ENCODE results near the gene ITPK1. TPM values are rescaled to one million over a fixed set of nuclear protein-coding genes. Genes with fewer than 3 reads are reported as not detected.

ITPK1 gene
- polyA plus RNA-seq, 1 of the 3 experiments (the other 2 are of a cell fraction) = 23.2 TPM

- TF ChIP-seq, protein P1, sequence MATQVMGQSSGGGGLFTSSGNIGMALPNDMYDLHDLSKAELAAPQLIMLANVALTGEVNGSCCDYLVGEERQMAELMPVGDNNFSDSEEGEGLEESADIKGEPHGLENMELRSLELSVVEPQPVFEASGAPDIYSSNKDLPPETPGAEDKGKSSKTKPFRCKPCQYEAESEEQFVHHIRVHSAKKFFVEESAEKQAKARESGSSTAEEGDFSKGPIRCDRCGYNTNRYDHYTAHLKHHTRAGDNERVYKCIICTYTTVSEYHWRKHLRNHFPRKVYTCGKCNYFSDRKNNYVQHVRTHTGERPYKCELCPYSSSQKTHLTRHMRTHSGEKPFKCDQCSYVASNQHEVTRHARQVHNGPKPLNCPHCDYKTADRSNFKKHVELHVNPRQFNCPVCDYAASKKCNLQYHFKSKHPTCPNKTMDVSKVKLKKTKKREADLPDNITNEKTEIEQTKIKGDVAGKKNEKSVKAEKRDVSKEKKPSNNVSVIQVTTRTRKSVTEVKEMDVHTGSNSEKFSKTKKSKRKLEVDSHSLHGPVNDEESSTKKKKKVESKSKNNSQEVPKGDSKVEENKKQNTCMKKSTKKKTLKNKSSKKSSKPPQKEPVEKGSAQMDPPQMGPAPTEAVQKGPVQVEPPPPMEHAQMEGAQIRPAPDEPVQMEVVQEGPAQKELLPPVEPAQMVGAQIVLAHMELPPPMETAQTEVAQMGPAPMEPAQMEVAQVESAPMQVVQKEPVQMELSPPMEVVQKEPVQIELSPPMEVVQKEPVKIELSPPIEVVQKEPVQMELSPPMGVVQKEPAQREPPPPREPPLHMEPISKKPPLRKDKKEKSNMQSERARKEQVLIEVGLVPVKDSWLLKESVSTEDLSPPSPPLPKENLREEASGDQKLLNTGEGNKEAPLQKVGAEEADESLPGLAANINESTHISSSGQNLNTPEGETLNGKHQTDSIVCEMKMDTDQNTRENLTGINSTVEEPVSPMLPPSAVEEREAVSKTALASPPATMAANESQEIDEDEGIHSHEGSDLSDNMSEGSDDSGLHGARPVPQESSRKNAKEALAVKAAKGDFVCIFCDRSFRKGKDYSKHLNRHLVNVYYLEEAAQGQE (IDR thresholded peaks at IDR 0.05; ENCODE audit: low read depth, low read length) = no peak
Measured at GRCh38 chr14:93005838-93006237, 109.9 kb downstream of the ITPK1 start (continued).

DNA sequence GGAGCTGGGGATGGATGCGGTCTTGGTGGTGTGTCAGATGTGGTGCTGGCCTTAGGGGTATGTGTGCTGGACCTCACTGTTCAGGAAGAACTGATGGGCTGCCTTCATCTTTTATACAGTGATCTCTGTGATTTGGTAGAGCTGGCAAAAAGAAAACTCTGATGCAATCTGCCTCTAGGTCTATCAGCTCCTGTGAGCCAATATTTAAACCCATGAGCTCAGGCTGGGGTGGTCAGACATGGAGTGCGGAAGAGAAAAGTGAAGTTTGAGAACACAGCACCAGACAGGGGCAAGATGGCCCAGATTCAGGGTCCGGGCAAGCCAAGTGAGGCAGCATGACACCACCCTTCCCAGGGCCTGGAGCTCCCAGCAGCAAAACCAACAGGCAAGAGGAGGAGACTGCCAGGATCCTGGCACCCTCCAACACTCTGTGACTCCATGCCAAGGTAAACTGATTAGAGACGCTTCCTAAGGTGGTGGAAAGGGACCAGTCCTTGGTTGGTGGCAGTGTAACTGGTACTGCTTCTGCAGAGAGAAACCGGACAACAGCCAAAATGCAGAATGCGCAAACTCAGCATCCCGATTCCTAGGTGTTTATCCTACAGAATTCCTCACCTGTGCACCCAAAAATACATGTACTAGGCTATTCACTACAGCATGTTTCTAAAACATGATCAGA lies 110.5 kb downstream of the ITPK1 start:
- Histone ChIP-seq H3K9ac (no peak overlapping the region), H3K4me2 (no peak overlapping the region), H2AFZ (ENCODE audit: low read depth) (no peak overlapping the region), H3K27ac (ENCODE audit: low read depth in 2 of 2, low read length in 1 of 2) (peak overlapping the region in 1 of 2 experiments; percentile 98; a peak in 1 of 4 replicates), H3K36me3 (replicated peaks in 1 of 2; ENCODE audit: control insufficient read depth in 1 of 2, insufficient read depth in 2 of 2, low read length in 1 of 2) (no peaks in the 10 kb centered on the region), H3K4me3 (ENCODE audit: low read depth in 2 of 2, low read length in 1 of 2) (no peak overlapping the region), H3K9me2 (no peaks in the 10 kb centered on the region), H3K79me2 (ENCODE audit: insufficient read depth) (no peaks in the 10 kb centered on the region), H3K4me1 (ENCODE audit: control insufficient read depth in 1 of 2, insufficient read depth in 2 of 2, low read depth in 1 of 2, low read length in 1 of 2) (peaks cover 19 to 81% of the 10 kb centered on the region in 2 experiments), H3K9me3 (no peaks in the 10 kb centered on the region), H4K20me1 (ENCODE audit: insufficient read depth) (0 out of 2 replicates have a peak, but pooled peaks cover 3% of the 10 kb centered on the region), H3F3A (replicated peaks; ENCODE audit: insufficient read depth) (no peaks in the 10 kb centered on the region), H3K27me3 (ENCODE audit: insufficient read depth) (no peaks in the 10 kb centered on the region)
- no peak for DNase-seq
- POLR2A ChIA-PET = interaction anchor here (1.1 to 8.4 kb wide), 3 partner anchors 15 to 47 kb away, joined by 3 to 39 read pairs (median 3); no protein-coding TSS in a partner anchor
- CTCF ChIA-PET = interaction anchor here (1.0 to 3.7 kb wide), 7 partner anchors 9 to 108 kb away, joined by 3 to 24 read pairs (median 15); no protein-coding TSS in a partner anchor
- no peak for TF ChIP-seq NFIC (IDR thresholded peaks at IDR 0.05; ENCODE audit: borderline replicate concordance)
- no peak for TF ChIP-seq GATA2 (CRISPR knock-in tag; IDR thresholded peaks at IDR 0.05)
- TF ChIP-seq TCF12 (IDR thresholded peaks at IDR 0.05) = no peak
- no peak for TF ChIP-seq RCOR1 (IDR thresholded peaks at IDR 0.05; ENCODE audit: low read length)
- TF ChIP-seq MXI1 (IDR thresholded peaks at IDR 0.05; ENCODE audit: low read depth, low read length) = no peak
- TF ChIP-seq, protein P1 (IDR thresholded peaks at IDR 0.05; ENCODE audit: low read depth, low read length) = no peak
- no peak for TF ChIP-seq EZH2phosphoT487 (IDR thresholded peaks at IDR 0.05; ENCODE audit: borderline replicate concordance, low read depth)
- no peak for TF ChIP-seq SMC3 (IDR thresholded peaks at IDR 0.05; ENCODE audit: low read depth, low read length)
- TF ChIP-seq TAF1 (IDR thresholded peaks at IDR 0.05; ENCODE audit: borderline replicate concordance, low read depth, low read length) = no peak
- TF ChIP-seq POLR2AphosphoS5 (IDR thresholded peaks at IDR 0.05; ENCODE audit: low read depth, low read length) = no peak
- TF ChIP-seq FOXJ3 (CRISPR knock-in tag; IDR thresholded peaks at IDR 0.05) = no peak
- TF ChIP-seq RFX5 (IDR thresholded peaks at IDR 0.05; ENCODE audit: low read length) = no peak
- TF ChIP-seq CHD2 (IDR thresholded peaks at IDR 0.05; ENCODE audit: low read length, partially characterized antibody) = no peak
- no peak for TF ChIP-seq GABPA (IDR thresholded peaks at IDR 0.05; ENCODE audit: low read depth)
- WGBS (ENCODE audit: low lambda C conversion rate) = 92% methylated on average over 7 of the region's 7 CpGs

Data from SK-N-SH (cell line).